Activated CD4-positive, alpha-beta T cell treated with anti-CD3 and anti-CD28 coated beads, Interleukin-2, amount 50 U/mL, for 48 hours (primary cell): ENCODE measurements around the gene MED12L.
A peak's percentile ranks its signal among the peaks of the same experiment; 100 is the strongest.

Experiments used
- DNase-seq, 2 experiments: peaks; one replicate each; pipeline ENCODE4 v3.0.0-alpha.2; 2020

Gene MED12L

GRCh38 chr3:151434151-151434890, 348.9 kb downstream of the MED12L start:
- no peak for DNase-seq

GRCh38 chr3:151436675-151437446, 351.4 kb downstream of the MED12L start:
- no peak for DNase-seq

DNA sequence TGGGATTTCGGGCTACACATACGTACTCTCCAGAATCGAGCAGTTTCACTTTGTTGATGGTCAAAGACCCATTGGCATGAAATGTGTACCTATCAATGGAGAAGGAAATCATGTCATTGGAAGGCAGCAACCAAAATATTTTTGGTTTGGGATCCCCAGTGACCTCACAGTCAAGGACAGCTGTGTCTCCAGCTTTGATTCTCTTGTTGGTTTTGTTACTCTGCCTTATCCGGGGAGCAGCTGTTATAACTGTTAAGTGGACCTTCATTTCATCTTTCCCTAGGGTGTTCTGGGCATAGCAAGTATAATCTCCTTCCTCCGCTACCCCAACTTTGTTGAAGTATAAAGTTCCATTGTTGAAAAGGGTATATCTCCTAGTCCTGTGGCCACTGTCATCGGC, 352.4 kb downstream of the MED12L start:
- no peak for DNase-seq

GRCh38 chr3:151439652-151440125, 354.2 kb downstream of the MED12L start:
- no peak for DNase-seq

- no peak for DNase-seq
These were observed 355.5 kb downstream of the MED12L start for GRCh38 chr3:151440940-151441339.

- no peak for DNase-seq
These were observed 358.1 kb downstream of the MED12L start for GRCh38 chr3:151443583-151443982.

GRCh38 chr3:151445273-151446001, 360.0 kb downstream of the MED12L start:
- no peak for DNase-seq

DNA sequence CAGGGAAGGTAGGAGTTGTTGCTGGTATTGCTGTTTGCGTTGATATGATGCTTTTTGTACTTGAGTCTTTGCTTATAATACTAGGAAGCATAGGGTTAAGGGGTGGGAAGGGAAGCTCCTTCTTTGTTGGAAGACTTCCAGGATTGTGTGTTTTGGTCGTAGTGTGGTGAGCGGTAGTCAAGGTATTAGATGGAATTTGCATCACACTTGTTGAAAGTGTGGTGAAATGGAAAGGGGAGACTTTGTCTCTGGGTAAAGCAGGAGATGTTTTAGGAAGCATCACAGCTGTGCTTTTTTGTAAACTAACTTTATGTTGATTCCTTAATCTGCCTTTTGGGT, 360.5 kb downstream of the MED12L start:
- no peak for DNase-seq

DNA sequence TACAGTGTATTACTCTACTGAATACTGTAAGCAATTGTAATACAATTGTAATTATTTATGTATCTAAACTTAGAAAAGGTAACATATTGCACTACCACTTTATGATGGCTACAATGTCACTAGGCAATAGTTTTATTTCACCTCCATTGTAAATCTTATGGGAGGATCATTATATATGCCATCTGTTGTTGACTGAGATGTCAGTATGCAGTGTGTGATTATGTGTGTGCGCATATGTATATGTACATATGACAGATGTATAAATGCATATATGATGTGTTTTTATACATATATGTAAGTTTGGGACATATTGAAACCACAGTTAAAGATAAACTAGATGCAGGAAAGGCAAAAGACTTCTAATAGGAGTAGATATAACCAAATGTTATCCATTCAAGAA, 366.9 kb downstream of the MED12L start:
- DNase-seq: no peak

- no peak for DNase-seq
These were observed 367.4 kb downstream of the MED12L start for GRCh38 chr3:151452841-151453240.

- no peak for DNase-seq
These were observed 370.6 kb downstream of the MED12L start for GRCh38 chr3:151456065-151456464.

GRCh38 chr3:151459358-151459757, 373.9 kb downstream of the MED12L start:
- no peak for DNase-seq

DNA sequence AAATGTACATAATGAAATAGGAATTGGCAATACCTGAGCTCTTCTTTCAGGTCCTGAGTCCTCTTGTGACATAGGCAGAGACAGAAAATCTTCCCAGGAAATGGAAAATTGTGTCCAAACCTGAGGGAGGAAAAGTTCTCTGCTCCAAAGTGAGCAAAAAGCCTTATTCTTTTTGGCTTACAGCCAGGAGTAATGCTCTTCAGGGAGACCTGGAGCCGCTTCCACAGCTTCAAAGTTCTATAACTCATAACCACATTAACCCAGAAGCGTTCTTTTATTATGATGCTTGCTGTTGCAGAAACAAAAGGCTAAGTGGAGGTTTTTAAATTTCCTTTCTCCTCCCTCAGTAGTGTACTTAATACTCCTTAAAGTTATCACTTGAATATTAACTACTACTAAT, 374.8 kb downstream of the MED12L start:
- DNase-seq: no peak

- DNase-seq: no peak
These were observed 375.4 kb downstream of the MED12L start, which contains the start of gene IGSF10 for GRCh38 chr3:151460774-151461450. IGSF10 (minus strand) TSS chr3:151461061; CDS start chr3:151458709, 2,352 bp downstream.

DNA sequence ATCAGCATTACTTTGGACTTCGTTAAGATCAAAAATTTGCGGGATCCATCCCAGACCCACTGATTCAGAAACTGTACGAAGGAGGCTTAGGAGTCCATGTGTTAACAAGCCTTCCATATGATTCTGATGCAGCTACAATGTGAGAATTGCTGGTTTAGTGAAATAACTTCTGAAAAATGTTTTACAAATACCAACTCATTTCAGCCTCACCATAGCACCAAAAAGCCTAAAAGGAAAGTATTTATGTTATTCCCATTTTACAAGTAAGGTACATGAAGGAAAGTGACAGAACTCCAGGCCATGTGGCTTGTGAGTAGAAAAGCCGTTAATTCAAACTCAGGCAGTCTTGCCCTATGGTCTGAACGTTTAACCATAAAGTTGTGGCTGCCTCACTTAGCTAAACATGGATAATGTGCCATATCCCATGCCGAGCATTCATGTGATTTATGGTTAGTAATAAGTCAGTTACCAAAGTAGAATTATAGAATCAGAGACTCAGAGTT, 376.9 kb downstream of the MED12L start:
- DNase-seq: no peak

DNA sequence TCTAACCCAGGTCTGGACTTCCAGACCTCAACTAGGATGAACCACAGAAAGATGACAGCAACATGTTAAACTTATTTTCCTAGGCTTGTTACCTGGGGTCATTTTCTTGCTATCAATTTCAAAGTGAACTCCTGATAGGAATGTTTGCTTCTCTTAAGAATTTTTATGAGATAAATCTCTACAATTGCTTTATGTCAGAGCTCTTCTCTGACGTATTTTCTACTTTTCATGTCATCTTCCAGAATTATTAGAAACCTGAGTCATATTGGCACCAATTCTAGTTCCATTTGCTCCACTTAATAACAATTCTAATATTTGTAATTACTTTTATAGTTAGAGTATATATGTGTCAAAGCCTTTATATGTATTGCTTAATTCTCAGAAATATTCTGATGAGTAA, 377.5 kb downstream of the MED12L start:
- DNase-seq: no peak

DNA sequence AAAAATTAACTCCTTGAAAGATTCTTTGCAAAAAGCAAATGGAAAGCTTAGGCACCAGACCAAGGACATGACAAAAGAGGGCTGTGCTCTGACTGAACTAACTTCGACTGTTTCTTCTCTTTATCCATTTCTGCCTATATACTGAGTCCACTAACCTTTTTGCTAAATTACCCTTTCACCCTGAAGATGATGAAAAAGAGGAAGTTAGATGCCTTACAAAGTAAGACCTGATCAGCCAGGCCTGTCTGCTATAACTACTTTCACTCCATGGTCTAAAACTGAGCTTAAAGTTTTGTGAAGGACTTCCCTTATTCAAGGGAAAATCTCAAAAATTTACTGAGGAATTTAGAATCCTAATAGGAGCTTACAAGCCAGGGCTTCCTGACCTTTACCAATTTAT, 381.6 kb downstream of the MED12L start:
- DNase-seq: no peak

- peak; percentile 8 to 36 for DNase-seq
These were observed 382.9 kb downstream of the MED12L start for GRCh38 chr3:151468284-151468917.

GRCh38 chr3:151476344-151477018, 391.0 kb downstream of the MED12L start:
- DNase-seq: no peak

DNA sequence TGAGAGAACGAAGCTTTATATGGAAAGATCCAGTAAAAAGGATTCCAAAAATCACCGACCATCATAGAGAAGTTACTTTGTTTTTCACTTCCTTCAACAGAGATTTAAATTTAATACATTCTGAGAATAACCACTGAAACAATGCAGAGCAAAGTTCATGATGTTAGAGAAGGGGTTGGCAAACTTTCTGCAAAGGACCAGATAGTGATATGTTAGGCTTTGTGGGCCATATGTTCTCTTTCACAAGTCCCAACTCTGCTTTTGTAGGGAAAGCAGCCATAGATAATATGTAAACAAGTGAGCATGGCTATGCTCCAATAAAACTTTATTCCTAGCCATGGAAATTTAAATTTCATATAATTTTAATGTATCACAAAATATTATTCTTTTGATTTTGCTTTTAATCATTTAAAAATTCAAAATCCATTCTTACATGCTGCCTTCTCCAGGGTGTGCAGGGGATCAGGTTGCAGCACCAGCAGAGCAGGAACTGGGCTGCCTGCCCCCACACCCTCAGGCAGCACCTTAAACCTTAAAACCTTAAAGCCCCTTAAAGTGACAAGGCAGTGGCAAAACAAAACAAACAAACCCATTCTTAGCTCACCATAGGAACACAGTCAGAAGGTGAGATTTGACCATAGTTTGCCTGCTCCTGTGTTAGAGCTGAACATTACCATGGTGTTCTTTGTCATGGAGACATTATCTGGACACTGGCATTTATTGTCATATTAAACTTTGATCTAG, 392.3 kb downstream of the MED12L start:
- no peak for DNase-seq

GRCh38 chr3:151478335-151478697, 392.9 kb downstream of the MED12L start:
- DNase-seq: no peak
